HG02970 (cell line): ENCODE results near the gene DIO3.
"Not testable (repeated sequence)": the region's sequence is repeated elsewhere in the genome, so short reads cannot be mapped to it uniquely, and the experiment has no call there.

ENCODE experiments used
- ATAC-seq: cut with Tn5 transposase; IDR thresholded peaks from one replicate; pipeline ENCODE4 v1.9.1; 2021; ENCODE audit warnings: mild to moderate bottlenecking, moderate library complexity, moderate number of reproducible peaks; ENCODE audit not compliant: unreplicated experiment, low FRiP score

The DIO3 gene

GRCh38 chr14:101540481-101541462 is 20.5 kb upstream of the DIO3 start:
- ATAC-seq, result no peak

GRCh38 chr14:101542391-101542790 is 18.9 kb upstream of the DIO3 start:
- no peak for ATAC-seq

- ATAC-seq, result no peak
These were observed 17.5 kb upstream of the DIO3 start for GRCh38 chr14:101543814-101544213.

GRCh38 chr14:101544550-101544949 is 16.7 kb upstream of the DIO3 start:
- ATAC-seq, result no peak

- no peak for ATAC-seq
These were observed 14.6 kb upstream of the DIO3 start for GRCh38 chr14:101546706-101547105.

GRCh38 chr14:101547107-101547738 is 14.1 kb upstream of the DIO3 start:
- ATAC-seq, result no peak

- no peak for ATAC-seq
These were observed 13.2 kb upstream of the DIO3 start for GRCh38 chr14:101547961-101548669.

GRCh38 chr14:101548710-101549109 is 12.6 kb upstream of the DIO3 start:
- no peak for ATAC-seq

GRCh38 chr14:101549154-101549553 is 12.1 kb upstream of the DIO3 start:
- no peak for ATAC-seq

GRCh38 chr14:101550202-101550912 is 10.9 kb upstream of the DIO3 start:
- not testable (repeated sequence) for ATAC-seq

GRCh38 chr14:101551729-101552595 is 9.3 kb upstream of the DIO3 start:
- ATAC-seq, result no peak

GRCh38 chr14:101552786-101553231 is 8.5 kb upstream of the DIO3 start:
- ATAC-seq, result no peak

- ATAC-seq, result no peak
These were observed 7.9 kb upstream of the DIO3 start for GRCh38 chr14:101553393-101553792.

- no peak for ATAC-seq
These were observed 7.4 kb upstream of the DIO3 start for GRCh38 chr14:101553931-101554330.

GRCh38 chr14:101554991-101555668 is 6.2 kb upstream of the DIO3 start:
- no peak for ATAC-seq

- ATAC-seq, result not testable (repeated sequence)
These were observed 5.6 kb upstream of the DIO3 start for GRCh38 chr14:101555669-101556043.

GRCh38 chr14:101556131-101556530 is 5.2 kb upstream of the DIO3 start:
- no peak for ATAC-seq

- no peak for ATAC-seq
These were observed 4.6 kb upstream of the DIO3 start for GRCh38 chr14:101556566-101557320.
